GM18951 (cell line): ENCODE data around the gene KSR1.
"Not testable (repeated sequence)": the region's sequence is repeated elsewhere in the genome, so short reads cannot be mapped to it uniquely, and the experiment has no call there.

Source experiments
- POLR2A ChIP-seq: IDR thresholded peaks from 4 replicates; pipeline ENCODE4 v1.6.1; 2011; ENCODE audit warnings: mild to moderate bottlenecking; ENCODE audit not compliant: insufficient read length, insufficient read depth; ENCODE audit errors: extremely low read depth
- in situ Hi-C: fragments of 300-500 bp; cut with MboI; formaldehyde crosslinking; loops from one replicate; pipeline ENCODE4 v1.12.0; 2022; ENCODE audit warnings: low sequenced_read_pairs, mixed read lengths, inconsistent platforms; ENCODE audit not compliant: unreplicated experiment

The KSR1 gene

DNA sequence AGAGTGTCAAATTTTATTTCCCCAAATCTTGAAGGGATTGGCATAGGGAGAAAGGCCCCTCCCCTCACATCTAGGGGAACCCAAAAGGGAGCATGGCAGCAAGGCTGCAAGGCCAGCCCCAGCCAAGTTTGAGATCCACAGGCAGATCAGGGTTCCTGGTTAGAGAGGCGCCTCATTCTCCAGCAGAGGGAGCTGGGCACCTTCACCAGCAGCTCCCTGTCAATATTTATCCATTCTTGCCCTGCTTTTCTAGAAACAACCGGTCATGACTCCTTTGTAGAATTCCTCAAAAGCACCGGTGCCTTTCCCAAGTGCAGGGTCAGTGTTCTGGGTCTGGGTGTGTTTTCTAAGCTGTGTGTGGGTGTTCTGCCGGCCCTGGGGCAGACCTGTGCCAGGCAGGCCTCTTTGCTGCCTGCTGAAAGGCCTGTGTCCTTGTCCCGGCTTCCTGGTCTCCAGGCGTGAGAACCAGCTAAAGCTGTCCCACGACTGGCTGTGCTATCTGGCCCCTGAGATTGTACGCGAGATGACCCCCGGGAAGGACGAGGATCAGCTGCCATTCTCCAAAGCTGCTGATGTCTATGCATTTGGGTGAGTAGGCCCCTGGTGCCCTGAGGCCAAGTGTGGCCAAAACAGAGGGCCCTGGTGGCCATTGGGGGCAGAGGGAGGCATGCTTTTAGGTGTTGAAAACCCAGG, 153.5 kb downstream of the KSR1 start:
- TF ChIP-seq POLR2A, result no peak
- in situ Hi-C loops, result no loop called here

DNA sequence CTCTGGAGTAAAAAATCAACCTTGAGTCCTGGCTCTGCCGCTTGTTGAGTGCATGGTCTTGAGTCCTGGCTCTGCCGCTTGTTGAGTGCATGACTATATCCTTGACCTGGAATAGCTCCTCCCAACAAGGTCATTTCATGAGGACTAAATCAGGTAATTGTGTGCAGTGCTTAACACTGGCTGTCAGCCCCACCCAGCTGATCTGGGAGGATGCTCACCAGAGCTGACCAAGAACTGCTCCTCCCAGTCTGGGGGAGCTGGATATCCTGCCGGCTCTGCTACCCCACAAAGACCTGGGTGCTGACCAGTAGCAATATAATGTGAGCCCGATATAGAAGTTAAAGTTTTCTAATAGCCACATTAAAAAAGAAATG, 154.0 kb downstream of the KSR1 start:
- in situ Hi-C loops, result no loop called here
- no peak for TF ChIP-seq POLR2A

DNA sequence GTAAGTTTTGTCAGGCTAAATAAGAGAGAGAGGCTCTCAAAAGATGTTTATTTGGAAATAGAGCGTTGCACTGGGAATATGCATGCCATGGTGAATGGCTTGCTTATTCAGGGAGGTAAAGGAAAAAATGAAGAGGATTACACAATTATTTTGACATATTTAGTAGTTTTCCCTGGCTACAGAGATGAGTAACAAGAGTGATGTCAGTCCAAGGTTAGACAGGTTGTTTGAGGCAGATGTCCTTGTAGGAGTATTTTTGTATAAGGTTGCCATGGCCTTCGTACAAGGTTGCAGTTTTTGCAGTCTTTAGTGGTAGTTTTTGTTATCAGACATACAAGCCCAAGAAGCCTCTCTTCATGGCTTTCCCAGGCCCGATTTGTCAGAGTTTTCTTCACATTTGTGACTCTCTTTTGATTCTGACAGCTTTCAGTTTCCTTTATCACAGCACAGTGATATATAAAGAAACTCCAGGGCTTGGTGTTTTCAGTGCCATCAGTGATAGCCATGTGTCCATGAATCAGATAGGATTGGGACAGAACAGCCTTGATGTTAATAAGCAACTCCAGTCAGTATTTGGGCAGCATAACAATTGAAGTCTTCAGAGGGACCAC, 156.0 kb downstream of the KSR1 start:
- no peak for TF ChIP-seq POLR2A
- in situ Hi-C loops, result no loop called here

DNA sequence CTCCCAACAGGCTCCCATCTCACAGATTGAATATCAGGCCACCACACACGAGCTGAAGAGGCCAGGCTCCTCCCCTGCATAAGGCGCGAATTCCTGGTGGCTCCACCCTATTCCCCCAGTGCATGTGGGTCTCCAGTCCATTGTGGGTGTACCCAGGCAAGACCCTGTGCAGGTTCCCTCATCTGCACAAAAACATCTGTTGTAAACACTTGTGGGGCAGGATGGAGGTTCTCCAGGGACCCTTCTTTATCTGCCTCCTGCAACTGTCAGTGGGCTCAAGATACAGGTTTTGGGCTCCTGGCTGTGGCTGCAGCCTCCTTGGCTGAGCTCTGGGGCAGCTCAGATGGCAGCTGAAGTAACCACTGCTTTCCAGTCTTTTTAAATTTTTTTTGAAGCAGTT, 157.2 kb downstream of the KSR1 start:
- in situ Hi-C loops, result no loop called here
- TF ChIP-seq POLR2A, result no peak

DNA sequence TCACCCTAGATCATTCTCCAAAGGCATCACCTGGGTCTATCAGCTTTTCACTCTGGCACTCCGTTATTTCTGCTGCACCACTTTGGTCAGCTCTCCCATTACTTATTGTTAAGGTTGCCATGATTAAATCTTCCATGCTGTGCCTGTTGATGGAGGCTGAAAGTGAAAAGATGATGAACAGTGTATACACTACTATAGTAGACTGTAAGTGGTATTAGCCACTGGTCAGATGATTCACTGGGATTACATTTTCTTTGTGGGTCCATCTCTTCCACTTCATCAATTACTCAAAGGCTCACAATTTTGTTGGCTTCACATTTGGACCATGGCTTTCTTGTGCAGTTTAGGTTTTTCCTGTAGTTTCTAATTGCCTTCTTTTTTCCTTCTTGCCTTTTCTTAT, 158.9 kb downstream of the KSR1 start:
- in situ Hi-C loops, result no loop called here
- no peak for TF ChIP-seq POLR2A

DNA sequence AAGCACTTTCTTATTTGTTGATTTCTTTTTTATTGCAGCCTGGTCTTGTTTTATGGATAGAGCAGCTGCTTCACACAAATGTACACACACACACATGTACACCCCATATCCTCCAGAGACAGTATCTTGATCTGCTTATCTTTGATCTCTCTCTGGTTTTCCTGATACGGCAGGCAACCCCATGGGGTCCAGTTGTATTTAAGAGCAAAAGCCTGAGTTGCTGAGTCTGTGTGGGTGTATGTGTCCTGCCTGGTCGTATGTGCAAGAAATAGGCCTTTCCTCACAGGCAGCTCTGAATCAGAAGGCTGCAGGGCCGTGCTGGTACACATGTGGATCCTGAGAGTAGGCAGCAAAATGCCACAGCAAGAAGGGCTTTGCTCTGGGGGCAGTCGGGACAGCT, 160.2 kb downstream of the KSR1 start:
- TF ChIP-seq POLR2A, result no peak
- in situ Hi-C loops, result no loop called here

DNA sequence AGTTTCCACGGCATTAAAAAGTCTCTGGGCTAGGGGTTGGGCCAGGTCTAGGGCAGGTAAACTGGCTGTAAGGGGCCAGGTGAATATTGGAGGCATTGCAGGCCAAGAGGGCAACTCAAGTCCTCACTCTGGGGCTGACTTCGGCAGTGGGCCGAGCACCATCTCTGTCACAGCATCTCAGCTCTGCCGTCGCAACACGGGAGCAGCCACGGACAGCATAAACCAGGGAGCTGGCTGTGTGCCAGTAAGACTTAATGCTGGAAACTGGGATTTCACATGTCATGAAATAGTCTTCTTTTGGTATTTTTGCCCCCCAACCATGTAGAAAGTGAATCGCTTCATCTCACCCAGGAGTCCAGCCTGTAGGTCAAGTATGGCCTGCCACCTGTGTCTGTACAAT, 162.2 kb downstream of the KSR1 start:
- in situ Hi-C loops, result no loop called here
- TF ChIP-seq POLR2A, result no peak

DNA sequence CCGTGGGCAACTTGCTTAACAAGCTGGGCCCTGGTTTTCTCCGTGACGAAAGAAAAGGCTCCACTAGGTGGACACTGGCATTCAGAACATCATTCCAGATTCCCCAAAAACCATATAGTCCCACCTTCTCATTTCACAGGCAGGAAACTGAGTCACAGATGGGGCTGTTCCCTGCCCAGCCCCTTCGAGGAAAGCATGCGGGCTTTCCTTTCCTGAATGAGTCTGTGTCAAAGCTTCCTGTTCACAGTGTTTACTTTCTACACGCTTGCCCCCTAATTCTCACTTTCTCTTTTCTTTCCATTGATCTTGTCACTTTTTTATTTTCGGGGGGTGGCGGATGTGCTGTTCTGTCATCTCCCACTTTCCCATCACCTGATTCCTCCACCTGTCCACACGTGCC, 164.5 kb downstream of the KSR1 start:
- in situ Hi-C loops, result no loop called here

DNA sequence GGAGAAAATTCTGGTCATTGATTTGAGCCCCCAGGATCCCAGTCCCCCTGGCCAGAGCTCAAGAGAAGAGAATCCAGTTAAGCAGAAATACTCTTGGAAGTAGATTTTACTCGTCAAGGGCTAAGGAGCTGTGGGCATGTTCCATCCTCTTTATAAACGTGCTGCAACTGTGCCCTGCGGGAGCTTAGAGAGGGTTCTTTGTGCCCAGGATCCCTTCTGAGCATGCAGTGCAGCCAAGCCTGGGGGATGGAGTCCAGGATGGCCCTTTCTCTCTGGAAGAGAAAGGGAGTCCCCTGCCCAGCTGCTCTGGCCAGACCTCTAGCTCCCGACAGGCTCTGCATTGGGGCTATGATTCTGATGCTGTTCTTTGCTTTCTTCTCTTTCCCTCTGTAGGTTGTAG, 165.3 kb downstream of the KSR1 start:
- in situ Hi-C loops, result no loop called here
- TF ChIP-seq POLR2A, result no peak

More for the DNA sequence above, 164.5 kb downstream of the KSR1 start:
- no peak for TF ChIP-seq POLR2A

DNA sequence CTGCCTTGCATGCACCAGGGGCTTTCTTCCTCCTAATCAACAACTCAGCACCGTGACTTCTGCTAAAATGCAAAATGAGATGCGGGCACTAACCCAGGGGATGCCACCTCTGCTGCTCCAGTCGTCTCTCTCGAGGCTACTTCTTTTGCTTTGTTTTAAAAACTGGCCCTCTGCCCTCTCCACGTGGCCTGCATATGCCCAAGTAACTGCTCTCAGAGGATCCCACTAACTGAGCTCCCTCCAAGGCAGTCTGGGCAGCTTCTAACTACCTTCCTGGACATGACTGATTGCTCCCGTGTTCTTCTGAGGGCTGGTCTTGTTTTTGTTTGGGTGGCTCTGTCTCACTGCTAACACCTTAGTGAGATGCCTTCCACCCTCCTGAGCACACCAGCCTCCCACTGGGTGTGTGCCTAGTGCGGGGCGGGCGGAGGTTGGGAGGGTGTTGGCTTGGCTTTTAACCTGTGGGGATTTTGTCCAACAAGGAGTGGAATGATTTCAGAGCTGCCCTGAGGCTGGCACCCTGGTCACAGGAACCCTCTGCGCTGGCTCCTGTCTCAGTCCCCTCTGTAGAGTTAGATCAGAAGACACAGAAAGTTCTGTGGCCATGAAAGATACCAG, 165.8 kb downstream of the KSR1 start:
- in situ Hi-C loops, result no loop called here
- no peak for TF ChIP-seq POLR2A

DNA sequence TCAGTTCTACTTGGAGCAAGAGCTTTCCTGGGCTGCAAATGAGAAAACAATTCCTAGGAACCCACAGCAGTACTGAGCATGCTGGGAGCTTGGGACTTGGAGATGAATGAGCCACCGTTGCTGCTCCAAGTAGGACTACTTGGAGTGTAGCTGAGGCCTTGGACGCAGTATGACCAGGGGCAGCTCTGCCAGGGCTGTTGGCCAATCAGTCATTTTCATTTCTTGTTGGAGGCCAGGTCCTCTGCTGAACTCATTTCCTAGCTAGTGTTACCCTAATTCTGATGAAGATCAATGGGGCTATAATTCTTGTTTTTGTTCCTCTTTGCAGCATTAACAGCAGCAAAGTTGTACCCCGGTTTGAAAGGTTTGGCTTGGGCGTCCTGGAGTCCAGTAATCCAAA, 166.7 kb downstream of the KSR1 start:
- in situ Hi-C loops, result no loop called here
- TF ChIP-seq POLR2A, result no peak

DNA sequence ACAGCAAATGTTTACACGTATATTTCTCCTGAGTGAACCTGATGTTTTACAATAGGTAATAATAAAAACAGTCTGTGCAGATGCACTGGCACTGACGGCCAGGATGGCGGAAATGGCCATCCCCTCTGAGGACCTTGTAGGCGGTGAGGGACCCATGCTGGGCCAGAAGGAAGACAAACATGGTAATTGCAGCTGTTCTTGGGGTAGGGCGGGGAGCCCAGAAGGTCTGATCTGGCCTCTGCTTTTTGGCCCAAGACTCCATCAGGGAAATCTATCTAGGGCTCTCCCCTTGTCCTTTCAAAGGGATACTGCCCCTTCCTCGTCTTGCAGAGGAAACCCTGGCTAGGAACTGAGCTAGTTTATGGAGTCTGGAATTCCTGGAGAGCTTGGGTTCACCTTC, 167.4 kb downstream of the KSR1 start:
- TF ChIP-seq POLR2A, result no peak
- in situ Hi-C loops, result no loop called here

DNA sequence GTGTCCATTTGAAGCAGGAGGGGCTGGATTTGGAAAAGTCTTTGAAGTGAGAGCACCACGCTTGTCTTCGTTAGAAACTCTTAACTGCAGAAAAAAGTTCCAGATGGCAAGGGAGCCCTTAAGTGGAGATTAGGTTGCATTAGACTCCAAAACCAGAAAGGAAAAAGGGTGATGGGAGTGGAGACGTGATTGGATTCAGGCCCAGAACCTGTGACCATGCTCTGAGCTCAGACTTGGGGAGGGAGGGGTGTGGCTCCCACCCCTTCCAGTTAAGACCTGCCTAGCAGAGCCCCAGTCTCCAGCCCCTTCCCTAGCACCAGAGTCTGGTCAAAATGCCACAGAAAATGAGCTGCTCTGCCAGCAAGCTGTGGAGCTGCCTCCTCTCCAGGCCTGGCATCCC, 168.3 kb downstream of the KSR1 start:
- in situ Hi-C loops, result no loop called here
- no peak for TF ChIP-seq POLR2A

DNA sequence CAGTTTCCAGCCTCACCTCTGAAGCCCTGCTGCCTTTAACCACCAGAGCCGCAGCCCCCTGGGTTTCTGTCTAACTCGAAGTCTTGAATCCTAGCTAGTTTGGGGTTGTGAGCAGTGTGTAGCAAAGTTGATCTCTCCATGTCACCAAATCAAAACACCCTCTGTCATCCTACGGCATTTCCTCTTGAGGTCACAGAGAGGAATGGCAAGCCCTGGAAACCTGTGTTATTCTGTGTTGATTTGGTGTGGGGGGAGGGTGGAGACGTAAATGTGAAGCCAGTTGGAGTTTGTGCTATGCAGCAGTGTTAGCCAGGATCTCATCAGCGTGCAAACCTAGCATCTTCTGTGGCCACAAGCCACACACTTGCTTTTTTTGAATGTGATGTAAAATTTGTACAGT, 169.6 kb downstream of the KSR1 start:
- in situ Hi-C loops, result no loop called here
- no peak for TF ChIP-seq POLR2A

DNA sequence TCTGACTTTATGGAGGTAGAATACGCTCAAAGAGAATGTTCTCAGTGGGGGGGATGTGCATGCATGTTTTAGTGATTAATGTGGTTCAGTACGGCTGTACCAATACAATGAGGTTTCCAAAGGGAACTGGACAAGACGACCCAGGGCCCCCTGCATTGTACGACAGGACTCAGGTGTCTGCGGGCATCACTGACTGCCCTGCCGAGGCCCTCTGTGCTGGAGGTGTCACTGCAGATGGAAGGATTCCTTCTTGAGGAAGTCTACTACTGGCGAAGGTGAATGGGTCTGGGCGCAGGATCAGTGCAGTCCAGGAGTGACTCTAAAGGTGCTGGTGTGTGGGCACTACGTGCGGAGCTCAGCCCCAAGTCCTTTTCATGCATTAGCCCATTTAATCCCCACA, 171.3 kb downstream of the KSR1 start:
- no peak for TF ChIP-seq POLR2A
- in situ Hi-C loops, result no loop called here

DNA sequence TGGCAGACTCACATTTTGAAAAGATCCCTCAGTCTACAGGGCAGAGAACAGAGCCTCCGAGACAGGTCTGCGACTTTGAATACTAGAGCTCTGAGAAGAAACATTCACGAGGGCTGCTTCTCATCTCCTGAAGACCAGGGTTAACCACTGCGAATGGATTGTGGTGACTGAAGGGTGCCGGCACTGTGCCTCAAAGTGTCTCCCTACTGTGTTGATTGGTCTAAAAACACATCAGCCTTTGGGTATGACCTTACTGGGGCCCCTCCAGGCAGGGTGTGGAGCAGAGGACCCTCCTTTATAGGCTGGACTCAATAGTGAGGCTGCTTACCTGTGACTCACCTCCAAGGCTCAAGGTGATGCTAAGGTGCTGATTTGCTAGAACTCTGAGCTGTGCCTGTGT, 172.1 kb downstream of the KSR1 start:
- TF ChIP-seq POLR2A, result no peak
- in situ Hi-C loops, result no loop called here

DNA sequence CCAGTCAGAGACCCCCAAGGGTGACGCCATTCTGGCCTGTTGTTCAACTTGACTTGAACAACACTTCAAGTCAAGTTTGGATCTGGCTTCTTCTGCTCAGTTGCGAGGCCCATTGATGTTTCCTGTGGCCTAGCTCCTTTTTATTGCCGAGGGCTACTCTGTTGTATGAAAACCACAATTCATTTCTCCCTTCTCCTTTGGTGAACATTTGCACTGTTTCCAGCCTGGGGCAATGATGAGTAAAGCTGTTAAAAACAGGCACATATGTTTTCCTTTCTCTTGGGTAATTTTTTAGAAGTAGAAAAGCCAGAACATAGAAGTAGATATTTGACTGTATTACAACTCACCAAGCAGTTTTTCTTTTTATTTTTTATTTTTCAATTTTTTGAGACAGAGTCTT, 173.0 kb downstream of the KSR1 start:
- in situ Hi-C loops, result not testable (repeated sequence)
